ENCODE results near the gene DBF4. TPM values are rescaled to one million over a fixed set of nuclear protein-coding genes. Genes with fewer than 3 reads are reported as not detected.
"Not testable (repeated sequence)": the region's sequence is repeated elsewhere in the genome, so short reads cannot be mapped to it uniquely, and the experiment has no call there.

The DBF4 gene
- total RNA-seq, 1 donor from 2014 or later: 24.9 TPM

- Mint-ChIP-seq H3K4me1 (ENCODE audit: low read depth) (peaks cover 5% of the 10 kb centered on the region), H3K36me3 (ENCODE audit: insufficient read depth) (no peaks in the 10 kb centered on the region), H3K27me3 (peaks cover 12% of the 10 kb centered on the region), H3K27ac (peak within 1 kb of the TSS; percentile 85), H3K4me3 (ENCODE audit: low read depth) (peak within 1 kb of the TSS; percentile 85), H3K9me3 (ENCODE audit: low read depth) (no peaks in the 10 kb centered on the region)
- TF ChIP-seq, protein P1, sequence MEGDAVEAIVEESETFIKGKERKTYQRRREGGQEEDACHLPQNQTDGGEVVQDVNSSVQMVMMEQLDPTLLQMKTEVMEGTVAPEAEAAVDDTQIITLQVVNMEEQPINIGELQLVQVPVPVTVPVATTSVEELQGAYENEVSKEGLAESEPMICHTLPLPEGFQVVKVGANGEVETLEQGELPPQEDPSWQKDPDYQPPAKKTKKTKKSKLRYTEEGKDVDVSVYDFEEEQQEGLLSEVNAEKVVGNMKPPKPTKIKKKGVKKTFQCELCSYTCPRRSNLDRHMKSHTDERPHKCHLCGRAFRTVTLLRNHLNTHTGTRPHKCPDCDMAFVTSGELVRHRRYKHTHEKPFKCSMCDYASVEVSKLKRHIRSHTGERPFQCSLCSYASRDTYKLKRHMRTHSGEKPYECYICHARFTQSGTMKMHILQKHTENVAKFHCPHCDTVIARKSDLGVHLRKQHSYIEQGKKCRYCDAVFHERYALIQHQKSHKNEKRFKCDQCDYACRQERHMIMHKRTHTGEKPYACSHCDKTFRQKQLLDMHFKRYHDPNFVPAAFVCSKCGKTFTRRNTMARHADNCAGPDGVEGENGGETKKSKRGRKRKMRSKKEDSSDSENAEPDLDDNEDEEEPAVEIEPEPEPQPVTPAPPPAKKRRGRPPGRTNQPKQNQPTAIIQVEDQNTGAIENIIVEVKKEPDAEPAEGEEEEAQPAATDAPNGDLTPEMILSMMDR (IDR thresholded peaks at IDR 0.05; ENCODE audit: unreplicated experiment): no peak
- peak; percentile 81 for DNase-seq (ENCODE audit: low spot score, unreplicated experiment)
Observed at GRCh38 chr7:87933953-87934698, 57.8 kb downstream of the DBF4 start, which contains the start of gene ADAM22. Gene ADAM22 (plus strand): TSS chr7:87934251. CDS start chr7:87934466, 215 bp downstream.

DNA sequence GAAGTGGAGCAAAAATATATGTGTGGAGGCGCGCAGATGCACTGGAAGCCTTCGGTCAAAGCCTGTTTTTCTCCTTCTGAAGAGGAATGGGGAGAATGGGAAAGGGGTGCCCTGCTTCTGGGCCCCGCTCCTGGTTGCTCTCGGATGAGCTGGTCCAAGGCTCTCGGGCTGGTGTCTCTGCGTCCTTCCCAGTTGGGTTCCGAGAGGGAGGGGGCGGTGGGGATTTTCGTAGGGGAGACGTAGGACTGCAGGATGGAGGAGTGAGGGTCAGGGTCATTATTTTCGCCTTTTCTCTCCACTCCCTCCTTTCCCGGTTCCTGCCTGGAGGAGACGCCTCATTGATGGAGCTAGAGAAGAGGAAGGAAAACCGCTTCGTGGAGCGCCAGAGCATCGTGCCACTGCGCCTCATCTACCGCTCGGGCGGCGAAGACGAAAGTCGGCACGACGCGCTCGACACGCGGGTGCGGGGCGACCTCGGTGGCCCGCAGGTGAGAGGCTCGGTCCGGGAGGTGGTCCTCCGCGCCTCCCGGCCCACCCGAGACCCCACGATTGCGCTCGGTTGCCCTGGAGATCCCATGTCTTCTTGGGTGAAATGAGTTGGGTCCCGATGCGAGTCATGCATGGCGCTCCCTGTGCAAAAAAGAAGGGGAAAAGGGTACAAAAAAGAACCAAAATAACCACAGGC lies 58.5 kb downstream of the DBF4 start:
- H3K4me1 Mint-ChIP-seq (ENCODE audit: low read depth): peaks cover 5% of the 10 kb centered on the region
- H3K27ac Mint-ChIP-seq: peak overlapping the region; percentile 85
- peaks cover 12% of the 10 kb centered on the region for H3K27me3 Mint-ChIP-seq
- TF ChIP-seq, protein P1 (IDR thresholded peaks at IDR 0.05; ENCODE audit: unreplicated experiment): no peak
- H3K4me3 Mint-ChIP-seq (ENCODE audit: low read depth): peak overlapping the region; percentile 85
- H3K36me3 Mint-ChIP-seq (ENCODE audit: insufficient read depth): no peaks in the 10 kb centered on the region
- H3K9me3 Mint-ChIP-seq (ENCODE audit: low read depth): no peaks in the 10 kb centered on the region
- DNase-seq (ENCODE audit: low spot score, unreplicated experiment): peak; percentile 10

- no peak for DNase-seq (ENCODE audit: low spot score, unreplicated experiment)
- TF ChIP-seq, protein P1 (IDR thresholded peaks at IDR 0.05; ENCODE audit: unreplicated experiment): no peak
- peaks cover 12% of the 10 kb centered on the region for H3K27me3 Mint-ChIP-seq
- H3K4me1 Mint-ChIP-seq (ENCODE audit: low read depth): peaks cover 5% of the 10 kb centered on the region
- H3K4me3 Mint-ChIP-seq (ENCODE audit: low read depth): peak overlapping the region; percentile 85
- no peak overlapping the region for H3K27ac Mint-ChIP-seq
- H3K36me3 Mint-ChIP-seq (ENCODE audit: insufficient read depth): no peaks in the 10 kb centered on the region
- no peaks in the 10 kb centered on the region for H3K9me3 Mint-ChIP-seq (ENCODE audit: low read depth)
Observed at GRCh38 chr7:87935384-87935706, 59.1 kb downstream of the DBF4 start.

GRCh38 chr7:87941138-87941537 lies 64.8 kb downstream of the DBF4 start:
- H3K4me1 Mint-ChIP-seq (ENCODE audit: low read depth): no peaks in the 10 kb centered on the region
- no peaks in the 10 kb centered on the region for H3K9me3 Mint-ChIP-seq (ENCODE audit: low read depth)
- no peak overlapping the region for H3K4me3 Mint-ChIP-seq (ENCODE audit: low read depth)
- no peak overlapping the region for H3K27ac Mint-ChIP-seq
- H3K36me3 Mint-ChIP-seq (ENCODE audit: insufficient read depth): no peaks in the 10 kb centered on the region
- TF ChIP-seq, protein P1 (IDR thresholded peaks at IDR 0.05; ENCODE audit: unreplicated experiment): no peak
- no peak for DNase-seq (ENCODE audit: low spot score, unreplicated experiment)
- H3K27me3 Mint-ChIP-seq: no peaks in the 10 kb centered on the region

DNA sequence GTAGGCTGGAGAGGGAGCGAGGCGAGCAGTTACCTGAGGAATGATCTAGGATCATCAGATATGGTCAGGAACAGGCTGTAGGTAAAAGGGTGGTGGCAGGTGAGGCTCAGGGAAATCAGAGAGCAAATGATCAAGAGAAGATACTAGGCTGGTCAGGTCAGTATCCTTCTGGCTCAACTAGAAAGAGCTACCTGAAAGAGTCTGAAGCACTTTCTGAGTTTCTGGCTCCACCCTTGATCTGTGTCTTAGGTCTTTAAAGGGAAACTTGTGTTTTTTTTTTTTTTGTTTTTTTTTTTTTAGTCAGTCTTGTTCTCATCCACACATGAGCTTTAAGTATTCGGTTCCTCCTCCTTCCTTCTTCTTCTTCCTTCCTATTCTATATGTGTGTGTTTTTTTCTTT lies 68.3 kb downstream of the DBF4 start:
- H3K4me1 Mint-ChIP-seq (ENCODE audit: low read depth): no peaks in the 10 kb centered on the region
- H3K27ac Mint-ChIP-seq: peak overlapping the region; percentile 65
- no peak overlapping the region for H3K4me3 Mint-ChIP-seq (ENCODE audit: low read depth)
- H3K36me3 Mint-ChIP-seq (ENCODE audit: insufficient read depth): no peaks in the 10 kb centered on the region
- no peaks in the 10 kb centered on the region for H3K9me3 Mint-ChIP-seq (ENCODE audit: low read depth)
- TF ChIP-seq, protein P1 (IDR thresholded peaks at IDR 0.05; ENCODE audit: unreplicated experiment): no peak
- no peaks in the 10 kb centered on the region for H3K27me3 Mint-ChIP-seq
- no peak for DNase-seq (ENCODE audit: low spot score, unreplicated experiment)

- H3K4me3 Mint-ChIP-seq (ENCODE audit: low read depth); H3K27me3 Mint-ChIP-seq; H3K36me3 Mint-ChIP-seq (ENCODE audit: insufficient read depth); H3K4me1 Mint-ChIP-seq (ENCODE audit: low read depth); DNase-seq (ENCODE audit: low spot score, unreplicated experiment); H3K9me3 Mint-ChIP-seq (ENCODE audit: low read depth): not testable (repeated sequence)
- peak overlapping the region; percentile 31 for H3K27ac Mint-ChIP-seq
Observed at GRCh38 chr7:87945926-87946325, 69.6 kb downstream of the DBF4 start.

Data from progenitor cell of endocrine pancreas (in vitro differentiated cells).